GM19238 (cell line): ENCODE measurements around the gene SNX30.

ENCODE experiments used
- DNase-seq: peaks from one replicate; pipeline ENCODE4 v3.0.0; 2011; ENCODE audit warnings: low spot score; ENCODE audit not compliant: insufficient read length

The SNX30 gene

GRCh38 chr9:112782218-112782617, 31.7 kb downstream of the SNX30 start:
- DNase-seq: no peak

- DNase-seq: no peak
Measured at GRCh38 chr9:112783551-112783954, 33.0 kb downstream of the SNX30 start.

- no peak for DNase-seq
Measured at GRCh38 chr9:112784020-112784785, 33.6 kb downstream of the SNX30 start.

GRCh38 chr9:112785986-112786385, 35.4 kb downstream of the SNX30 start:
- no peak for DNase-seq

- DNase-seq: no peak
Measured at GRCh38 chr9:112786829-112787520, 36.4 kb downstream of the SNX30 start.

GRCh38 chr9:112787978-112788377, 37.4 kb downstream of the SNX30 start:
- DNase-seq: no peak

- DNase-seq: no peak
Measured at GRCh38 chr9:112789473-112789872, 38.9 kb downstream of the SNX30 start.

GRCh38 chr9:112789891-112790774, 39.6 kb downstream of the SNX30 start:
- no peak for DNase-seq

GRCh38 chr9:112792670-112793069, 42.1 kb downstream of the SNX30 start:
- no peak for DNase-seq

- DNase-seq: peak; percentile 31
Measured at GRCh38 chr9:112793213-112793810, 42.8 kb downstream of the SNX30 start.

- no peak for DNase-seq
Measured at GRCh38 chr9:112794731-112795130, 44.2 kb downstream of the SNX30 start.

- no peak for DNase-seq
Measured at GRCh38 chr9:112795921-112796320, 45.4 kb downstream of the SNX30 start.

- no peak for DNase-seq
Measured at GRCh38 chr9:112796485-112796884, 45.9 kb downstream of the SNX30 start.

GRCh38 chr9:112809351-112809848, 58.8 kb downstream of the SNX30 start:
- DNase-seq: peak; percentile 70

GRCh38 chr9:112809906-112810305, 59.3 kb downstream of the SNX30 start:
- no peak for DNase-seq

GRCh38 chr9:112810696-112811490, 60.3 kb downstream of the SNX30 start:
- no peak for DNase-seq

GRCh38 chr9:112811518-112811917, 61.0 kb downstream of the SNX30 start:
- no peak for DNase-seq

- DNase-seq: no peak
Measured at GRCh38 chr9:112815868-112816267, 65.3 kb downstream of the SNX30 start.

- no peak for DNase-seq
Measured at GRCh38 chr9:112817860-112818203, 67.3 kb downstream of the SNX30 start.

GRCh38 chr9:112819635-112820496, 69.3 kb downstream of the SNX30 start:
- peak; percentile 18 for DNase-seq
